Fibroblast of lung (primary cell): ENCODE measurements around the gene UBE2E2. TPM values are rescaled to one million over a fixed set of nuclear protein-coding genes. Genes with fewer than 3 reads are reported as not detected.
"Not testable (repeated sequence)": the region's sequence is repeated elsewhere in the genome, so short reads cannot be mapped to it uniquely, and the experiment has no call there.

Experiments
- DNase-seq, 2 donors: peaks; one replicate each; pipeline versions ENCODE4 v3.0.0 to v3.0.0-alpha.2; 2010; ENCODE audit warnings: low read depth in 2 of 2
- H2AFZ ChIP-seq: 2 replicates; pipeline ENCODE4 v1.5.1; 2012; ENCODE audit warnings: low read length, control low read depth, inconsistent platforms
- H3K27ac ChIP-seq: 2 replicates; pipeline ENCODE4 v1.5.1; 2011; ENCODE audit warnings: low read length, control low read depth; ENCODE audit not compliant: insufficient read depth
- H3K27me3 ChIP-seq: 2 replicates; pipeline ENCODE4 v1.5.1; 2011; ENCODE audit warnings: mild to moderate bottlenecking, low read length; ENCODE audit not compliant: control insufficient read depth, insufficient read depth
- H3K36me3 ChIP-seq: 2 replicates; pipeline ENCODE4 v1.5.1; 2011; ENCODE audit warnings: low read length; ENCODE audit not compliant: control insufficient read depth, insufficient read depth
- H3K4me1 ChIP-seq: 2 replicates; pipeline ENCODE4 v1.5.1; 2011; ENCODE audit warnings: low read length; ENCODE audit not compliant: control insufficient read depth, insufficient read depth; ENCODE audit errors: extremely low read depth
- H3K4me2 ChIP-seq: 2 replicates; pipeline ENCODE4 v1.5.1; 2011; ENCODE audit warnings: low read length, control low read depth; ENCODE audit not compliant: insufficient read depth; ENCODE audit errors: extremely low read depth
- H3K4me3 ChIP-seq, 4 experiments: fragments of 200-600 bp in 1 of 4; sonication (generic) in 1 of 4; replicated peaks in 1 of 4; 2 replicates each; pipeline ENCODE4 v1.5.1; 2011 to 2016; ENCODE audit warnings: low read length in 4 of 4, low read depth in 3 of 4, mild to moderate bottlenecking in 3 of 4, control low read depth in 2 of 4, inconsistent platforms in 1 of 4, mixed read lengths in 1 of 4; ENCODE audit not compliant: insufficient read depth in 1 of 4; ENCODE audit errors: control extremely low read depth in 1 of 4
- H3K79me2 ChIP-seq: 2 replicates; pipeline ENCODE4 v1.5.1; 2012; ENCODE audit warnings: mild to moderate bottlenecking, low read length, inconsistent platforms; ENCODE audit not compliant: control insufficient read depth, insufficient read depth
- H3K9ac ChIP-seq: 2 replicates; pipeline ENCODE4 v1.5.1; 2011; ENCODE audit warnings: mild to moderate bottlenecking, low read length, control low read depth; ENCODE audit not compliant: insufficient read depth
- H3K9me3 ChIP-seq: 2 replicates; pipeline ENCODE4 v1.5.1; 2012; ENCODE audit warnings: low read depth, low read length; ENCODE audit not compliant: control insufficient read depth, insufficient read depth
- H4K20me1 ChIP-seq: 2 replicates; pipeline ENCODE4 v1.5.1; 2011; ENCODE audit warnings: low read length; ENCODE audit not compliant: control insufficient read depth, insufficient read depth; ENCODE audit errors: extremely low read depth
- CTCF ChIP-seq, 2 donors: IDR thresholded peaks in 1 of 2; conservative IDR thresholded peaks in 1 of 2; 1 replicate in 1 of 2; 2 replicates in 1 of 2; pipeline ENCODE4 v1.5.1; 2011 to 2012; ENCODE audit warnings: low read length in 2 of 2, control low read depth in 1 of 2, inconsistent platforms in 1 of 2, low read depth in 1 of 2, mild to moderate bottlenecking in 1 of 2
- EZH2 ChIP-seq: IDR thresholded peaks from 2 replicates; pipeline ENCODE4 v1.5.1; 2012; ENCODE audit warnings: low read length, control low read depth, mild to moderate bottlenecking; ENCODE audit errors: missing control alignments
- polyA plus RNA-seq, 2 donors: library from polyadenylated mRNA; depleted of rRNA in 1 of 2; stranded (reverse) in 1 of 2; unstranded in 1 of 2; fragments of >200 nt; gene quantifications; 2 replicates each; pipeline ENCODE4 v1.2.1, GENCODE V29; 2011 to 2012; ENCODE audit warnings: missing spikeins in 1 of 2
- total RNA-seq: library from RNA; depleted of rRNA; stranded (reverse); fragments of >200 nt; gene quantifications from 2 replicates; pipeline ENCODE4 v1.2.1, GENCODE V29; 2014

The UBE2E2 gene
- total and polyA plus RNA-seq, 2 donors (not counting 1 experiment from before 2014, with no cell fraction given), result 79.8 to 127 TPM

DNA sequence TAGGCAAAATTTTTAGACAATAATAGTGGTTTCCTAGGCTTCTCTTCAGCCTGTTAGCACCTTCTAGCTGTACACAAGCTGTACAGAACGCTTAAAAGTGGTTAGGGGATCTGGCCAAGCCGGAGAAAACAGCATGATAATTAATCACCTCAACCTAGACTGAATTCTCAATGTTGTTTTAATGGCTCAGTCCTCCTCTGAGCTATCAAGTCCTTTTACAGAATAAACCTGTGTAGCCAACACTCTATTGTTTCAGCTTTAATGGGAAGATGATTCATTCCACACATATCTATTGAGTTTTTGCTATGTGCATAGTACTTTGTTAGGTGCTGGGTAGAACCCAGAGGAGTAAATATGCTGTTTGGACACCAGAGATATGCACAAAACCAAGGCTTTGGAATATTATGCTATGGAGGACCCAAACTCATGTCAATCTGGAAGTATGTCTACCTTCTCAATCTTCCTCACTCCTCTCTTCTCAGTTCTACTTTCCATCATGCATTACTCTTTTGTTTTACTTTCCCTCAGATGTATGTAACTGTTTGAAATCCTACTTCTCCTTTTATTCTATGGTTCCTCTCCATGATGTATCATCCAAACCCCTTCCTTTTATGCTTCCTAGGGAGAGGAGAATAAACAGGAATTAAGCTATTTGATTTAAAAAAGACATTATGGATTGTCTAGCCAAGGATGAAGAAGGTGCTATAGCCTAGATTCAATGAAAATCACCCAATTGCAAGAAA lies 27.6 kb upstream of the UBE2E2 start:
- Histone ChIP-seq H3K36me3 (no peaks in the 10 kb centered on the region), H4K20me1 (no peaks in the 10 kb centered on the region), H3K4me2 (no peak overlapping the region), H3K9me3 (no peaks in the 10 kb centered on the region), H2AFZ (no peak overlapping the region), H3K9ac (no peak overlapping the region), H3K27me3 (no peaks in the 10 kb centered on the region), H3K79me2 (no peaks in the 10 kb centered on the region), H3K4me3 (no peak overlapping the region), H3K27ac (no peak overlapping the region), H3K4me1 (no peaks in the 10 kb centered on the region)
- DNase-seq, result peak in 1 of 2 donors; percentile 82
- TF ChIP-seq EZH2, result no peak
- no peak for TF ChIP-seq CTCF (conservative IDR thresholded peaks at IDR 0.05 in 1 of 2, IDR thresholded peaks at IDR 0.05 in 1 of 2; ENCODE audit: low read depth in 1 of 2, low read length in 2 of 2)

DNA sequence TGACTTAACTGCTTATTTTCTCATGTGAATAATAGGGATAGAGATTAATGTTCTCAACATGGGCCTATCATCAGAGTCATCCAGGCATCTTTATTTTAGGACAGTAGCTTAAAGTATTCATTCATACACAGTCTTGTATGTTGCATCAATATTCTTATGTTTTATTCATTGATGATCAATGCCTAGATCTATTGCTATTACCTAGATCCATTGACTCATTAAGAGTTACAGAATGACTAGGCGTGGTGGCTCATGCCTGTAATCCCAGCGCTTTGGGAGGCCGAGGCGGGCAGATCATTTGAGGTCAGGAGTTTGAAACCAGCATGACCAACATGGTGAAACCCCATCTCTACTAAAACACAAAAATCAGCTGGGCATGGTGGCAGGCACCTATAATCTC lies 26.3 kb upstream of the UBE2E2 start:
- not testable (repeated sequence) for H3K36me3 ChIP-seq

GRCh38 chr3:23182996-23183513 lies 20.1 kb upstream of the UBE2E2 start:
- H3K4me2 ChIP-seq, result no peak overlapping the region
- H3K4me3 ChIP-seq, result no peak overlapping the region
- H2AFZ ChIP-seq, result no peak overlapping the region
- no peak for DNase-seq
- no peaks in the 10 kb centered on the region for H3K27me3 ChIP-seq
- H3K27ac ChIP-seq, result no peak overlapping the region
- TF ChIP-seq CTCF (conservative IDR thresholded peaks at IDR 0.05 in 1 of 2, IDR thresholded peaks at IDR 0.05 in 1 of 2; ENCODE audit: low read depth in 1 of 2, low read length in 2 of 2) (no peak), EZH2 (no peak)
- H4K20me1 ChIP-seq, result no peaks in the 10 kb centered on the region
- no peaks in the 10 kb centered on the region for H3K4me1 ChIP-seq
- no peaks in the 10 kb centered on the region for H3K9me3 ChIP-seq
- H3K79me2 ChIP-seq, result no peaks in the 10 kb centered on the region
- H3K36me3 ChIP-seq, result no peaks in the 10 kb centered on the region
- H3K9ac ChIP-seq, result no peak overlapping the region

More for the DNA sequence above, 26.3 kb upstream of the UBE2E2 start:
- not testable (repeated sequence) for H3K27me3 ChIP-seq, H3K4me2 ChIP-seq, H2AFZ ChIP-seq, H4K20me1 ChIP-seq, H3K9me3 ChIP-seq, DNase-seq, H3K4me1 ChIP-seq, H3K27ac ChIP-seq, H3K4me3 ChIP-seq, H3K79me2 ChIP-seq, H3K9ac ChIP-seq
